ENCODE results near the gene NPC2.

The NPC2 gene

DNA sequence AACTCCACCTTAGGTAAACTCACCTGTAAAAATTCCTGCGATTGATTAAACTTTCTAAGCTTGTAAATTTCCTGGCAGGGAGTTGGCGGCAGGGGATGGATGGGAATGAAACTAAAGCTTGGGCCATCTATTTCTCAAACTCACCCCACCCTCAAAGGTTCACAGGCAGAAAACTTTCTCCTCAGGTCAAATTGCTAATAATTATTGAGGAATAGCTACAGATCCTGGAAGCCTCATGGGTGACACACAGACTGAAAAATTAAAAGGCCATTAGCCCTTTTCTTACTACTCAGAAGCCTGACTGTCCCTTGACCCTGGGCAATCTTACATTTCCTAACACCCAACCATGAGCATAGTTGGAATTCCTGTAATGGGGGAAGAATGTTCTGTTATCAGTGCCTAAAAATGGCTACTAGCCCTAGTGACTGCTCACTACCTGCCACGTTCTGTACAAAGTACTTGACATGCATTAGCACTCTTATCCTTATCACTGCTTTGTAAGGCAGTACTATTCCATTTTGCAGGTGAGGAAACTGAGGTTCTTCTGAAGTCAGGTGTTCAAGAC lies 54.7 kb downstream of the NPC2 start:
- TF ChIP-seq, protein P1, sequence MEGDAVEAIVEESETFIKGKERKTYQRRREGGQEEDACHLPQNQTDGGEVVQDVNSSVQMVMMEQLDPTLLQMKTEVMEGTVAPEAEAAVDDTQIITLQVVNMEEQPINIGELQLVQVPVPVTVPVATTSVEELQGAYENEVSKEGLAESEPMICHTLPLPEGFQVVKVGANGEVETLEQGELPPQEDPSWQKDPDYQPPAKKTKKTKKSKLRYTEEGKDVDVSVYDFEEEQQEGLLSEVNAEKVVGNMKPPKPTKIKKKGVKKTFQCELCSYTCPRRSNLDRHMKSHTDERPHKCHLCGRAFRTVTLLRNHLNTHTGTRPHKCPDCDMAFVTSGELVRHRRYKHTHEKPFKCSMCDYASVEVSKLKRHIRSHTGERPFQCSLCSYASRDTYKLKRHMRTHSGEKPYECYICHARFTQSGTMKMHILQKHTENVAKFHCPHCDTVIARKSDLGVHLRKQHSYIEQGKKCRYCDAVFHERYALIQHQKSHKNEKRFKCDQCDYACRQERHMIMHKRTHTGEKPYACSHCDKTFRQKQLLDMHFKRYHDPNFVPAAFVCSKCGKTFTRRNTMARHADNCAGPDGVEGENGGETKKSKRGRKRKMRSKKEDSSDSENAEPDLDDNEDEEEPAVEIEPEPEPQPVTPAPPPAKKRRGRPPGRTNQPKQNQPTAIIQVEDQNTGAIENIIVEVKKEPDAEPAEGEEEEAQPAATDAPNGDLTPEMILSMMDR (IDR thresholded peaks at IDR 0.05), result no peak

DNA sequence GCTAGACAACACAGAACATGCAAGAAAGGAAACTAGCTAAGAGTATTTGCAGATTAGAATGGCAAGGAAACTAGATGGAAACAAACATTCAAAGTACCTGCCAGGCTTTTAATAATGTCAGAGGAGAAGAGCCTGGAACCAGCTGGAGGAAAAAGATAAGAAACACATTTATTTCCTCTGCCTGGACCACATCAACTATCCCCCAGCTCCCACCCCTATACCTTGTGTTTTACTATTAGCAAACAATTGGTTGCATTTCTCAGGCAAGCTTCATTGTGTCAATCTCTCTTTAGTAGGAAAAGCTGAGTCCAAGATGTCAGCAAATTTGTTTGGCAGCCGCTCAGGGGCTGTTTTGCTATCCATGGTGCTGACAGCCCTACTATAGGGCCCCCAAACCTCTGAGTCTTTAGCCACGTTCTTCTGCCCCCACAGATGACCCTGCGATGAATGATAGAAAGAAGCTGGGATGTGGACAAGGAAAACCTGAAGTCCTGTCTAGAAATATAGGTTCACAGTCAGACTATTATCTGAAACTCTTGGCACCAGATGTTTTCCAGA lies 55.5 kb downstream of the NPC2 start:
- TF ChIP-seq, protein P1 (IDR thresholded peaks at IDR 0.05), result no peak

DNA sequence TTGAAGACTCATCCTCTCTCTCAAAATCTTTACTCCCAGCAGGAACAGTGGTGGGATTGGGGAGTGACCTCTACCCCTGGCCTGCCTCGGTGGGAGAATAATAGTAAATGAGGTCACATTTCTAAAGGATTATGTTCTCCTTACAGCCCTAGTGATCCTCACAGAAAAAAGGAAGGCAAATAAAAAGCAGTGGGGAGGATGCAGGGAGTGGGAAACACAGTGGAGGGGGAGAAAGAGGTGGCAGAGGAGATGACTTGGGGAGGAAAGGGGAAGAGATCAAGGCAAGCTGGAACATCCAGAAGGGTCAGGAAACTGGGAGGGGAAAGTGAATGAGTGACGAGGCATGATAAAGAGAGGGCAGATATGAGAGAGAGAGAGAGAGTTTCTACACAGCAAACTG lies 58.8 kb downstream of the NPC2 start:
- TF ChIP-seq, protein P1 (IDR thresholded peaks at IDR 0.05), result no peak

DNA sequence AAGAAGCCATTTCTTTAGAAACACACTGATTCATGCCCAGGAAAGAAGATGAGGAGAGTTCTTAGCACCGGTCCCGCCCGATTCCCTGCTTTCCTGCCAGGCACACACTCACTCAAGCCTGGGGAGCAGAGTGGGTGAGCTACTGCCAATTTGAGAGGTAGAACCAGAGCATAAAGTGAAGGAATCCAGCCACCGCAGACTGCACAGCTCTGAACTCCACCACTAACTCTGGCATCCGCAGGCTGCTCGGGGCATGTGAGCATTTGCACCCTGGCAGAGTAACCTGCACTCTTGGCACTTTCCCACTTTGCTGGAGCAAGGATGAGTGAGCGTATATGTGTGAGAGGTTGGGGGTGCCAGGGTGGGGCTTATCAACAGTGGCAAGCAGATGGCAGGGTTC lies 63.1 kb downstream of the NPC2 start:
- TF ChIP-seq, protein P1 (IDR thresholded peaks at IDR 0.05), result no peak

Measured in LNCAP (cell line).